AG09319 (cell line): Measurements from ENCODE around the gene PAQR3.
A peak's percentile ranks its signal among the peaks of the same experiment; 100 is the strongest.
"Not testable (repeated sequence)": the region's sequence is repeated elsewhere in the genome, so short reads cannot be mapped to it uniquely, and the experiment has no call there.

Experiments
- DNase-seq: peaks from one replicate; pipeline ENCODE4 v3.0.0-alpha.2; 2010; ENCODE audit warnings: low read depth; ENCODE audit errors: extremely low read depth
- TF ChIP-seq, protein P1 (sequence below): IDR thresholded peaks from 2 replicates; pipeline ENCODE4 v1.5.1; 2011; ENCODE audit warnings: low read depth, mild to moderate bottlenecking, inconsistent platforms, low read length, moderate library complexity

Gene PAQR3

DNA sequence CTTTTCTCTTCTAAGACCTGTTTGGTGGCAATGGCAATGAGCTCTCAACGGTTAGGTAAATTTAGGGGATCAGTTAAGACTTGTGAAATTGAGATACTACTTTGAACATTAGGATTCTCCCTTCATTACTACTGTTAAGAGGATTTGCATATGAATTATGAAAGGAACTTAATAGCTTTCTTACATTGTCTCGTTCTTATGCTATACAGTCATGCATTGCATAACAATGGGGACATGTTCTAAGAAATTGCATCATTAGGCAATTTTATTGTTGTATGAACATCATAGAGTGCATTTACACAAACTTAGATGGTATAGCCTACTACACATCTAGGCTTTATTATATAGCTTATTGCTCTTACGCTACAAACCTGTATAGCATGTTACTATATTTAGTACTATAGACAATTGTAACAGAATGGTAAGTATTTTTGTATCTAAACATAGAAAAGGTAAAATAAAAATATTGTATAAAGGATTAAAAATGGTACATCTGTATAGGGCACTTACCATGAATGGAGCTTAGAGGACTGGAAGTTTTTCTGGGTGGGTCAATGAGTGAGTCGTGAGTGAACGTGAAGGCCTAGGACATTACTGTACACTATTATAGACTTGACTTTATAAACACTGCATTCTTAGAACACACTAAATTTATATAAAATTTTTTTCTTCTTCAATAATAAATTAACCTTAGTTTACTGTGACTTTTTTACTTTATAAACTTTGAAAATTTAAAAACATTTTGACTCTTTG lies 62.5 kb downstream of the PAQR3 start:
- TF ChIP-seq, protein P1, sequence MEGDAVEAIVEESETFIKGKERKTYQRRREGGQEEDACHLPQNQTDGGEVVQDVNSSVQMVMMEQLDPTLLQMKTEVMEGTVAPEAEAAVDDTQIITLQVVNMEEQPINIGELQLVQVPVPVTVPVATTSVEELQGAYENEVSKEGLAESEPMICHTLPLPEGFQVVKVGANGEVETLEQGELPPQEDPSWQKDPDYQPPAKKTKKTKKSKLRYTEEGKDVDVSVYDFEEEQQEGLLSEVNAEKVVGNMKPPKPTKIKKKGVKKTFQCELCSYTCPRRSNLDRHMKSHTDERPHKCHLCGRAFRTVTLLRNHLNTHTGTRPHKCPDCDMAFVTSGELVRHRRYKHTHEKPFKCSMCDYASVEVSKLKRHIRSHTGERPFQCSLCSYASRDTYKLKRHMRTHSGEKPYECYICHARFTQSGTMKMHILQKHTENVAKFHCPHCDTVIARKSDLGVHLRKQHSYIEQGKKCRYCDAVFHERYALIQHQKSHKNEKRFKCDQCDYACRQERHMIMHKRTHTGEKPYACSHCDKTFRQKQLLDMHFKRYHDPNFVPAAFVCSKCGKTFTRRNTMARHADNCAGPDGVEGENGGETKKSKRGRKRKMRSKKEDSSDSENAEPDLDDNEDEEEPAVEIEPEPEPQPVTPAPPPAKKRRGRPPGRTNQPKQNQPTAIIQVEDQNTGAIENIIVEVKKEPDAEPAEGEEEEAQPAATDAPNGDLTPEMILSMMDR = no peak
- no peak for DNase-seq

DNA sequence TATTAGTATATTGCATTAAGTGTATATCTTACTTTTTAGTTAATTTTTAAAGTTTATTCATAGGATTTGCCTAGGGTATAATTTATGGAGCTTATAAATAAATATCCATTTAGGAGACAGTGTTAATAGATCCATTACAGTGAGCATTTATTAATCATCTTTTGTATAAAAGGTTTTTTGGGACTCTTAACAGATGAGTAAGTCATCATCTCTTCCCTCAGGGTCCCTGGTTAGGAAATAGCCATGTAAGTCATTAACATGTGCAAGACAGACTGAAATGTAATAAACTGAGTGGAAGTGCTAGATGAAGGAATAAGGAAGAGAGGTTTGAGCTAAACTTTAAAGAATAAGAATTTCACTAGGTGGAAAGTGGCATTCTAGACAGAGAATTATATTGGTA lies 69.2 kb downstream of the PAQR3 start:
- no peak for DNase-seq
- TF ChIP-seq, protein P1 = no peak

DNA sequence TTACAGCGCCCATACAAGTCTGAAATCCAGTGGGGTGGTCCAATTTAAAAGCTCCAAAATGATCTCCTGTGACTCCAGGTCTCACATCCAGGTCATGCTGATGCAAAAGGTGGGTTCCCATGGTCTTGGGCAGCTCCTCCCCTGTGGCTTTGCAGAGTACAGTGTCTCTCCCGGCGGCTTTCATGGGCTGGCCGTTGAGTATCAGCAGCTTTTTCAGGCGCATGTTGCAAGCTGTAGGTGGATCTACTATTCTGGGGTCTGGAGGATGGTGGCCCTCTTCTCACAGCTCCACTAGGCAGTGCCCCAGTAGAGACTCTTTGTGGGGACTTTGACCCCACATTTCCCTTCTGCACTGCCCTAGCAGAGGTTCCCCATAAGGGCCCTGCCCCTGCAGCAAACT lies 70.5 kb downstream of the PAQR3 start:
- DNase-seq = not testable (repeated sequence)

DNA sequence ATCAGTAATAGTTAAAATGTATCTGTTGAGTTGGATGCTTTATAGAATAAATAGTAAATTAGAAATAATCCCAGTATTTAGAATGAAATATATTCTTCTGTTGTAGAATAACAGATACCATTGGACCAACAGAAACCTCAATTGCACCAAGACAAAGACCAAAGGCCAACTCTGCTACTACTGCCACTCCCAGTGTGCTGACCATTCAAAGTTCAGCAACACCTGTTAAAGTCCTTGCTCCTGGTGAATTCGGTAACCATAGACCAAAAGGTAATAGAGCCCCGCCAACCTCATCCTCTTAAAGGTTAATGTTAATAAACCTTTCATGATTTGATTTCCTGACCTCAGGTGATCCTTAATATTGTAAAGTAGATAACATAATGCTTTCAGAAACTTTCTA lies 73.8 kb downstream of the PAQR3 start:
- TF ChIP-seq, protein P1 = no peak
- no peak for DNase-seq

DNA sequence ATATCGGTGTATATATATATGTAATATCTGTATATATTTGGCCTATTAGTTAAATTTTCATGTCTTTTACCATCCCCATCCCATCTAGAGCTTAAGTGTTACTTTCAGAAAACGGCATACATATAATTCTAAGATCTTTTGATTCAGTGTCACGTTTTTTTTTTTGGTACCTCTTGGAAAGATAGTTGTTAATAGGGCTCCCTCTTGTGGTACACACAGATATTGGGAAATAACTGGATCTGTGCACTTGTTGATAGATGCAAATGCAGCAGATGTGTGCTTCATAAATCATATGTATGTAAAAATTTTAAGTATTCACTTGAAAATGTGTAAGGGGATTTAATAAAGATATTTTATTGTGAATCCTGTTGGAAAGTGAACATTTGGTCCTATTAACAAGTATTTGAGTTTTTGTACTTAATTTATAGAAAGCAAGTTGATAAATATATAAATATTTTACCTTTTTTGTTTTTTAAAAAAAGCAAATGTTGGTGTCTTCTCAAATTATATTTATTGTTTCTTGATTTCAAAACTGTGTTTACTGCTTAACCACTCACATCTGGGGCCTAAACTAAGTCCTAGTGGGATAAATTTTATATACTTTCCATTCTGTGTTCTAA lies 74.7 kb downstream of the PAQR3 start:
- TF ChIP-seq, protein P1 = peak; percentile 67
- peak; percentile 62 for DNase-seq

DNA sequence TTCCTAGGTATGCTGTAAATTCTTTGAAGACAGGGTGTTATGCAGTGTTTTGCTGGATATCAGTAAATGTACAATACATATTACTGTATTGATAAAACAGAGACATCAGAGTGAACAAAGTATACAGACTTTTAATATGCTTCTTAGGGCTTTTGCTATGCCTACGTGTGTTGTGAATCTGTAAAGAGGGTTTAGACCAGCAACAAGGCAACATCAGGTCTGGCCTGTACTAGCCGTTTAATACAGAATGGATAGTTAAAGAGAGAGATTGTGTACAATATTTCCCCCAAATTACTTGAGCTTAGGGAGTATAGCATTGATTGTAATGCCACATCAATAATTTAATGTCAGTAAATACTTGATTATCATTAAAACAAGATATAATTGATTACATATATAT lies 75.2 kb downstream of the PAQR3 start:
- no peak for DNase-seq
- TF ChIP-seq, protein P1 = no peak

DNA sequence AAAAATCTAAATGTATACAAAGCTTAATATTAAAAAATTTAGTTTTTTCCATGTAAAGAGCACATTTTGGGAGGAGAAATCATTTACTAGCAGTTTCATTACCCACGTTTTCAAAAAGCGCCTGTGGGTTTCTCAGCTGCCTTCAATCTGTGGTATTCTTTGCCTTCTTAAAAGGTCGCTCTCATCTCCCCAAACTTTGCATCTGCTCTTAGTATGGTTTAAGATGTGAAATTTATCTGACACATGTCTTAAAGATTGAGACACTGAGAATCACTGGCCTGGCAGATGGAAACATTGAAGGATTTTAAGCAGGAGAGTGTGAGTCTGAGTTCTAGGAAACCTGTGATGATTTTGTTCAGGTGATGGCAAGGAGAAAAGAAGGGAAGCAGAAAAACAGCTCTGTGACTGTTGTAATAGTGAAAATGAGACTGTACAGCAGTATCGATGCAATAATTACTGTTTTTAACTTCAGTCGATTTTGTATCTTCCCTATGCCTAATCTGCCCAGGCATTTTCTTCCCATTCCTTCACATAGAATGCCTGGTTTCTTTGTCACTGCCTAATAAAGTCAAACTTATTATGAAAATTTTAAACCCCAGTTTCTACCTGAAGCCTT lies 75.9 kb downstream of the PAQR3 start:
- TF ChIP-seq, protein P1 = no peak
- no peak for DNase-seq
